ENCODE data around the gene PRKD2.
A peak's percentile ranks its signal among the peaks of the same experiment; 100 is the strongest.

PRKD2 gene

GRCh38 chr19:46685189-46685588 lies 31.7 kb downstream of the PRKD2 start:
- TF ChIP-seq, protein P1, sequence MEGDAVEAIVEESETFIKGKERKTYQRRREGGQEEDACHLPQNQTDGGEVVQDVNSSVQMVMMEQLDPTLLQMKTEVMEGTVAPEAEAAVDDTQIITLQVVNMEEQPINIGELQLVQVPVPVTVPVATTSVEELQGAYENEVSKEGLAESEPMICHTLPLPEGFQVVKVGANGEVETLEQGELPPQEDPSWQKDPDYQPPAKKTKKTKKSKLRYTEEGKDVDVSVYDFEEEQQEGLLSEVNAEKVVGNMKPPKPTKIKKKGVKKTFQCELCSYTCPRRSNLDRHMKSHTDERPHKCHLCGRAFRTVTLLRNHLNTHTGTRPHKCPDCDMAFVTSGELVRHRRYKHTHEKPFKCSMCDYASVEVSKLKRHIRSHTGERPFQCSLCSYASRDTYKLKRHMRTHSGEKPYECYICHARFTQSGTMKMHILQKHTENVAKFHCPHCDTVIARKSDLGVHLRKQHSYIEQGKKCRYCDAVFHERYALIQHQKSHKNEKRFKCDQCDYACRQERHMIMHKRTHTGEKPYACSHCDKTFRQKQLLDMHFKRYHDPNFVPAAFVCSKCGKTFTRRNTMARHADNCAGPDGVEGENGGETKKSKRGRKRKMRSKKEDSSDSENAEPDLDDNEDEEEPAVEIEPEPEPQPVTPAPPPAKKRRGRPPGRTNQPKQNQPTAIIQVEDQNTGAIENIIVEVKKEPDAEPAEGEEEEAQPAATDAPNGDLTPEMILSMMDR (conservative IDR thresholded peaks at IDR 0.05; ENCODE audit: low read depth), result no peak
- ChIA-PET POLR2A (ENCODE audit: low non-redundant PET) (no interaction called here), CTCF (no interaction called here)
- DNase-seq (ENCODE audit: low spot score), result no peak
- H3K27ac ChIP-seq, result no peak overlapping the region

DNA sequence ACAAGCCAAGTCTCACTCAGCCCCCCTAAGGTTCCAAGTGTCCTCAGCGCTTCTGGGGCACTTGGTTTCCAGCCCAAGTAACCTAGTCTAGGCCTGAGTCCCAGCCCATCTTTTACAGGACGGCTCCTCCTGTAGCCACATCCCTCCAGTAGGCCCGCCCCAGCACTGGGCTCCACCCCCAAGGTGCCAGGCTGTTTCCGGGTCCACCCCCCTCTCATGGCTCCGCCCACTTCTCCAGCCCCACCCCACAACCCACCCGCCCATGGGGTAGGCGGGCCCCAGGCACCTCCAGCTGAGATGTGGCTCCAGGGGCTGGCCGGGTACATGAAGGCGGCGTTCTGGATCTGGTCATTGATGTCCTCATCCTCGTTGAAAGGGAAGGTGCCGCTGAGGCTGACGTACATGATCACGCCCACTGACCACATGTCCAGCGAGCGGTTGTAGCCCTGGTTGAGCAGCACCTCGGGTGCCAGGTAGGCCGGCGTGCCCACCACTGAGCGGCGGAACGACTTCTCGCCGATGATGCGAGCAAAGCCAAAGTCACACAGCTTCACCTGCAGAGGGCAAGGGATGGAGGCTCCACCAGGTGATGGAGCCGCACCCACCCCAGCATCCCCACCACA lies 38.7 kb downstream of the PRKD2 start:
- POLR2A ChIA-PET (ENCODE audit: low non-redundant PET), result no interaction called here
- CTCF ChIA-PET, result interaction anchor here (1.2 kb wide), 1 partner anchor 24 kb away, joined by 3 read pairs; no protein-coding TSS in a partner anchor
- H3K27ac ChIP-seq, result peak overlapping the region; percentile 16; the same call in 1 of the 2 replicates
- DNase-seq (ENCODE audit: low spot score), result peak; percentile 72
- TF ChIP-seq, protein P1 (conservative IDR thresholded peaks at IDR 0.05; ENCODE audit: low read depth), result no peak

- TF ChIP-seq, protein P1 (conservative IDR thresholded peaks at IDR 0.05; ENCODE audit: low read depth), result no peak
- H3K27ac ChIP-seq, result no peak overlapping the region
- POLR2A ChIA-PET (ENCODE audit: low non-redundant PET), result no interaction called here
- CTCF ChIA-PET, result interaction anchor here (0.6 to 1.2 kb wide), 2 partner anchors 8 to 30 kb away, joined by 3 to 10 read pairs; no protein-coding TSS in a partner anchor
- peak; percentile 65 for DNase-seq (ENCODE audit: low spot score)
Measured at GRCh38 chr19:46674416-46675178, 42.3 kb downstream of the PRKD2 start.

- CTCF ChIA-PET, result interaction anchor here (0.8 kb wide), 2 partner anchors 9 to 54 kb away, joined by 3 read pairs; no protein-coding TSS in a partner anchor
- TF ChIP-seq, protein P1 (conservative IDR thresholded peaks at IDR 0.05; ENCODE audit: low read depth), result no peak
Measured at GRCh38 chr19:46670813-46671212, 46.1 kb downstream of the PRKD2 start.

DNA sequence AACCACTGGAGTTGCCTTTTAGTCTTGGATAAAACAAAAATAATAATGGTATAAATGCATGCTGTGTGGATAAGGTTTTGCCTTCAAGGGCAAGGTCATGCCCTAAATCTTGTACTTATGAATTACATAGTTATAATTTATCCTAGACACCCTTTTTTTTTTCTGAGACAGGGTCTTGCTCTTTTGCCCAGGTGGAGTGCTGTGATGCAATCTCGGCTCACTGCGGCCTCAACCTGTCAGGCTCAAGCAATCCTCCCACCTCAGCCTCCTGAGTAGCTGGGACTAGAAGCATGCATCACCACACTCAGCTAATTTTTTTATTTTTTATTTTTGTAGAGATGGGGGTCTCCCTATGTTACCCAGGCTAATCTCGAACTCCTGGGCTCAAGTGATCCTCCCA lies 48.3 kb downstream of the PRKD2 start:
- no peak for DNase-seq (ENCODE audit: low spot score)
- TF ChIP-seq, protein P1 (conservative IDR thresholded peaks at IDR 0.05; ENCODE audit: low read depth), result no peak
- ChIA-PET CTCF (no interaction called here), POLR2A (ENCODE audit: low non-redundant PET) (no interaction called here)
- H3K27ac ChIP-seq, result no peak overlapping the region

More at GRCh38 chr19:46670813-46671212, 46.1 kb downstream of the PRKD2 start:
- no peak overlapping the region; the same call in 1 of the 2 replicates for H3K27ac ChIP-seq
- no peak for DNase-seq (ENCODE audit: low spot score)
- POLR2A ChIA-PET (ENCODE audit: low non-redundant PET), result no interaction called here

DNA sequence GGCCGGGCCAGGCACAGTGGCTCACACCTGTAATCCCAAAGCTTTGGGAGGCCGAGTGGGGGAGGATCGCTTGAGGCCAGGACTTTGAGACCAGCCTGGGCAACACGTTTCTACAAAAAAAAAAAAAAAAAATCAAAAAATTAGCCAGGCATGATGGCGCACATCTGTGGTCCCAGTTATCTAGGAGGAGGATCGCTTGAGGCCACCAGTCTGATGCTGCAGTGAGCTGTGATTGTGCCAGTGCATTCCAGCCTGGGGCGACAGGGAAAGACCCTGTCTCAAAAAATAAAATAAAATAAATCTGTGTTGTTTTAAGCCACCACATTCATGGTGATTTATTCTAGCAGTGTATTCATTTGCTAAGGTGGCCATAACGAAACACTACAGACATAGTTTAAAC lies 51.8 kb downstream of the PRKD2 start:
- DNase-seq (ENCODE audit: low spot score), result no peak
- ChIA-PET POLR2A (ENCODE audit: low non-redundant PET) (no interaction called here), CTCF (interaction anchor here (0.6 kb wide), 2 partner anchors 110 to 269 kb away, joined by 3 read pairs; no protein-coding TSS in a partner anchor)
- TF ChIP-seq, protein P1 (conservative IDR thresholded peaks at IDR 0.05; ENCODE audit: low read depth), result no peak
- no peak overlapping the region for H3K27ac ChIP-seq

Measured in RWPE1 (cell line).